PFSK-1 (cell line): ENCODE data around the gene GNAZ.

ENCODE experiments used
- FOXP2 ChIP-seq: optimal IDR thresholded peaks from 2 replicates; pipeline ENCODE3; 2011; ENCODE audit warnings: borderline replicate concordance, control low read depth, inconsistent platforms; ENCODE audit not compliant: insufficient read depth; ENCODE audit errors: extremely low read length, extremely low read depth
- POLR2AphosphoS5 ChIP-seq: IDR thresholded peaks from 2 replicates; pipeline ENCODE4 v1.6.1; 2012; ENCODE audit warnings: low read depth, mild to moderate bottlenecking, control low read depth, low read length, moderate library complexity
- SIN3A ChIP-seq: IDR thresholded peaks from 2 replicates; pipeline ENCODE4 v1.6.1; 2012; ENCODE audit warnings: mild to moderate bottlenecking, low read length, moderate library complexity, borderline replicate concordance; ENCODE audit not compliant: insufficient read depth
- TAF1 ChIP-seq: IDR thresholded peaks from 2 replicates; pipeline ENCODE4 v1.6.1; 2012; ENCODE audit warnings: low read length, control low read depth, borderline replicate concordance; ENCODE audit not compliant: insufficient read depth
- TF ChIP-seq, protein P1 (sequence below), 2 experiments: IDR thresholded peaks; 2 replicates each; pipeline versions ENCODE4 v1.6.1 to v1.8.0; 2011 to 2012; ENCODE audit warnings: low read depth in 2 of 2, low read length in 2 of 2, control low read depth in 1 of 2, inconsistent platforms in 1 of 2, mild to moderate bottlenecking in 1 of 2, moderate library complexity in 1 of 2; ENCODE audit not compliant: insufficient read depth in 1 of 2

GNAZ gene

DNA sequence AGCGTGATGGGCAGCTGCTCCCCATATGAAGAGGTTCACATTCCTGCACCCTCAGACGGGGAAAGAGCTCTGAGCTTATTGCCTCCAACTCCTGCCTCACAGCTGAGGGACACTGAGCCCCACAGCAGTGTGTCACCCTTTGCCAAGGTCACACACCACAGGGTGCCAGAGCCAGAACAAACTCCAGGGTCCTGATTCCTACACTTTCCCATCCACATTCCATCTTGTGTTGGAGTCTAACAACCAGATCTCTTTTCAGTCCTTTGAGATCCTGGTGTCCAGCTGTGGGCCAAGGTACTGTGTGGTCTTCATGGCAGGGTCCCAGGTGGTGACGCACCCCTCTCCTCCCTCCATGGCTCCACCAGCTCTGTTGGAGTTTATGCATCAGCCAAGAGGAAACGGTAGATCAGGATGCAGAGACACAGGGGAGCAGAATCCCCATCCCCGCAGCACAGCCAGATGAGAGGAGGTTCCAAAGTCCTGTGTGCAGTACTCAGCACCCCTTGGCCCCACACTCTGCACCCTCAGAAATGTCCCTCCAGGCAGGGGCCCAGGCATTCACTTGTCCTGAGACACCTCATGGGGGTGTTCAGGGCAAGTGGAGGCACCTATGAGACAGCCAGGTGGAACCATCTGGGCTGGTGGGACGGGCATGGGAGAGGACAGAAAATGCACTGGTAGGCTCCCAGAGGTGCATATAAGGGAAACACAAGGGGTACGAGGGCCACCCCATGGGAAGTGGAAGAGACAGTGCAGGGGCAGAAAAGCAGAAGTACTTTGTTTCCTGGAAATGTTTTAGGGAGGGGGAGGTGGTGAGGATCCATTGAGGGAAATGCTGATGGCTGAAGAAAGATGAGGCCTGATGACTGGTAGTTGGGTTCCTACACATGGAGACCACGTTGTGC, 32.6 kb upstream of the GNAZ start:
- TF ChIP-seq FOXP2, result no peak
- TF ChIP-seq, protein P1, sequence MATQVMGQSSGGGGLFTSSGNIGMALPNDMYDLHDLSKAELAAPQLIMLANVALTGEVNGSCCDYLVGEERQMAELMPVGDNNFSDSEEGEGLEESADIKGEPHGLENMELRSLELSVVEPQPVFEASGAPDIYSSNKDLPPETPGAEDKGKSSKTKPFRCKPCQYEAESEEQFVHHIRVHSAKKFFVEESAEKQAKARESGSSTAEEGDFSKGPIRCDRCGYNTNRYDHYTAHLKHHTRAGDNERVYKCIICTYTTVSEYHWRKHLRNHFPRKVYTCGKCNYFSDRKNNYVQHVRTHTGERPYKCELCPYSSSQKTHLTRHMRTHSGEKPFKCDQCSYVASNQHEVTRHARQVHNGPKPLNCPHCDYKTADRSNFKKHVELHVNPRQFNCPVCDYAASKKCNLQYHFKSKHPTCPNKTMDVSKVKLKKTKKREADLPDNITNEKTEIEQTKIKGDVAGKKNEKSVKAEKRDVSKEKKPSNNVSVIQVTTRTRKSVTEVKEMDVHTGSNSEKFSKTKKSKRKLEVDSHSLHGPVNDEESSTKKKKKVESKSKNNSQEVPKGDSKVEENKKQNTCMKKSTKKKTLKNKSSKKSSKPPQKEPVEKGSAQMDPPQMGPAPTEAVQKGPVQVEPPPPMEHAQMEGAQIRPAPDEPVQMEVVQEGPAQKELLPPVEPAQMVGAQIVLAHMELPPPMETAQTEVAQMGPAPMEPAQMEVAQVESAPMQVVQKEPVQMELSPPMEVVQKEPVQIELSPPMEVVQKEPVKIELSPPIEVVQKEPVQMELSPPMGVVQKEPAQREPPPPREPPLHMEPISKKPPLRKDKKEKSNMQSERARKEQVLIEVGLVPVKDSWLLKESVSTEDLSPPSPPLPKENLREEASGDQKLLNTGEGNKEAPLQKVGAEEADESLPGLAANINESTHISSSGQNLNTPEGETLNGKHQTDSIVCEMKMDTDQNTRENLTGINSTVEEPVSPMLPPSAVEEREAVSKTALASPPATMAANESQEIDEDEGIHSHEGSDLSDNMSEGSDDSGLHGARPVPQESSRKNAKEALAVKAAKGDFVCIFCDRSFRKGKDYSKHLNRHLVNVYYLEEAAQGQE (IDR thresholded peaks at IDR 0.05; ENCODE audit: insufficient read depth in 1 of 2, low read depth in 2 of 2, low read length in 2 of 2), result no peak
- TF ChIP-seq SIN3A, result no peak
- no peak for TF ChIP-seq POLR2AphosphoS5
- TF ChIP-seq TAF1, result no peak

DNA sequence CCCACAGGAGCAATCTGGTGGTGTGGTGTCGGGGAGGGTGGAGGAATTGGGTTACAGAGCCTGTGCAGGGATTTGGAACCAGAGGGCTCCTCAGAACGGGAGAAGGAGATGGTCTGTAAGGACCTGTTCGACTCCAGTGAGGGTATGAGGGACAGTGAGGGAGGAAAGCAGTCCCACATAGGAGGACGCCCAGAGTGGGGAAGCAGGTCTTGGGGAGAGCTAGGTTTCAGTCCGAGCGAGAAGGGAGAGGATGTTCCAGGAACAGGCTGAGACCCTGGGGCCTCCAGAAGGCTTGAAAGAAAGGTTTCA, 32.0 kb upstream of the GNAZ start:
- TF ChIP-seq POLR2AphosphoS5, result no peak
- TF ChIP-seq SIN3A, result no peak
- TF ChIP-seq, protein P1 (IDR thresholded peaks at IDR 0.05; ENCODE audit: insufficient read depth in 1 of 2, low read depth in 2 of 2, low read length in 2 of 2), result no peak
- TF ChIP-seq FOXP2, result no peak
- TF ChIP-seq TAF1, result no peak

DNA sequence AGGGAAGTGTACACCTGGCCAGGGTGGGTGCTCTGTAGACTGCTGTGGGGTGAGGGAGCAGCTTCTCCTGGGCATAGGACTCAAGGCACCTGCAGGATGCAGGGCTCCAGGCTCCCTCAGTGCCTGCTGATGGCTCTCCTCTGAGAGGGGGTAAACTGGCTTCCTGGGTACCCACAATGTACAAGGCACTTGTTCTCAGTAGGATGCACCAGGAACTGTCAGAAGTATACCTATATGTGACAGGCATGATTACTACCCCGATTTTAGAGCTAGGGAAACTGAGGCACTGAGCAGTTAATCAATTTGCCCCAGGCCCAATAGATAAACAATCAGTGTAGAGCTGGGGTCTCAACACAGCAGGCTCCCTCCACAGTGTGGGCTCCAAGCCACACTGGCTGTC, 31.4 kb upstream of the GNAZ start:
- TF ChIP-seq SIN3A (no peak), FOXP2 (no peak)
- TF ChIP-seq, protein P1 (IDR thresholded peaks at IDR 0.05; ENCODE audit: insufficient read depth in 1 of 2, low read depth in 2 of 2, low read length in 2 of 2), result no peak

DNA sequence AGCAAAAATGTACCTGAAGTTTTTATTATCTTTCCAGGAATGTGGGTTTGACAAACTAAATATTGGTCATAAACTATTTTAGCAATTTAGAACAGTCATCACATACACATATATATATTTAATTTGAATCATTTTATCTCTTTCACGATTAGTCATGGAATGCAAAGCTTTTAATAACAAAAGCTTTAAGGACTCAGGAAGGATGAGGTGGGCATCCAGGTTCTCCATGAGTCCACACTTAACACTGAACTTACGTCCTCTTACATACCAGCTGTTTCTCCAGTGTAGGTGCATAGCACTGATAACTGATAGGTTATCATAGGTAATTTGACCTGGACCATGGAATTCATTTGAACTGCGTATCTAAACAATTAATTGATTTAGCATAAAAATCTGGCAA, 28.1 kb upstream of the GNAZ start:
- no peak for TF ChIP-seq TAF1
- no peak for TF ChIP-seq FOXP2
- no peak for TF ChIP-seq SIN3A
- TF ChIP-seq, protein P1 (IDR thresholded peaks at IDR 0.05; ENCODE audit: insufficient read depth in 1 of 2, low read depth in 2 of 2, low read length in 2 of 2), result no peak
- TF ChIP-seq POLR2AphosphoS5, result no peak

DNA sequence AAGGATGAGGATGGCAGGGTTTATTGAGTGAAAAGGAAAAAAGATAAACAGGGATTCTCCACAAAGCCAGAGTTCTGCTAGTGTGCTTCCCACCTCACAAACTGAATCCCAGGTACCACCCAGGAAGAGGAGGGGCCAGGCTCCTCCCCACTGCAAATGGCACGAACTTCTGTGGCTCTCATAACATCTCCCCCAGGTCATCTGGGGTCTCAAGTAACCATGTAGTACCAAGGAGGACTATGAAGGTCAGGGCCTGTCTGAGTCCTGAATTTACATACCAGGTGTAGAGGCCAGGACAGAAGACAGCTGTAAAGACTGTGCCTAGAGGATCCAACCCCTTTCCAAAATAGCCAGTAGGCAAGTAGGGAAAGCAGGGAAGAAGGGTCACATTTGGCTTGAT, 25.7 kb upstream of the GNAZ start:
- TF ChIP-seq SIN3A (no peak), TAF1 (no peak), POLR2AphosphoS5 (no peak)
